HG03159 (cell line): Measurements from ENCODE around the gene SLC2A10.

Source experiments
- ATAC-seq: cut with Tn5 transposase; IDR thresholded peaks from one replicate; pipeline ENCODE4 v1.9.1; 2021; ENCODE audit warnings: mild to moderate bottlenecking, moderate library complexity; ENCODE audit not compliant: unreplicated experiment

The SLC2A10 gene

DNA sequence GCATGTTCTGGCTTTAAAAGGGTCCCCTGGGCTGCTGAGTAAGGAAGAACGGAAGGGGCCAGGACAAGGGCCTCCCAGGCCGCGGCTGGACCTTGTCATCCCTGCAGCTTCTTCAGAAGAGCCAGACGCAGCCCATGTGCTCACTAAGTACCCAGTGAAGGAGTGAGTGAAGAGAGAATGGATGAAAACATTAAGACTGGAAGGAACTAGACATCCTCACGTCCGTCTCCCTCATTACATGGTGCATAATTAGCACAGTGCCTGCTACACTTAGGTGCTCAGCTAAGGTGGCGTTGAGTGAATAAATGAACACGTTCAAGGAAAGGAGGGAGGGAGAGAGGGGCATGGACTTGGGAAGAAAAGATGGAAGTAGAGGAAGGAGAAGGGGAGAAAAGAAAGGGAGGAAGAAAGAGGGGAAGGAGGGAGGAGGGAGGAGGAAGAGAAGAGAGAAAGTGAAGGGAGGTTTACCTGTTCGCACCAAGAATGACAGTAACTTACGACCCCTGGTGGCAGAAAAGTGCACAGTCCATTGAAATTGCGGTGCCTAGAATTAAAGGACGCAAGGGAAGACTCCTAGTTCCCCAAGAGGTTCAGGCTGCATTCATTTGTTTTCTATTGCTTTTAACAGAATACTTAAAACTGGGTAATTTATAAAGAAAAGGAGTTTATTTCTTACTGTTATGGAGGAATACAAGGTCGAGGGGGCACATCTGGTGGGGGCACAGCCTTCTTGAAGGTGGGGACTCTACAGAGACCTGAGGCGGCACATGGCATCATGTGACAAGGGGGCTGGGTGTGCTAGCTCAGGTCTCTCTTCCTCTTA is 28.2 kb upstream of the SLC2A10 start:
- no peak for ATAC-seq

DNA sequence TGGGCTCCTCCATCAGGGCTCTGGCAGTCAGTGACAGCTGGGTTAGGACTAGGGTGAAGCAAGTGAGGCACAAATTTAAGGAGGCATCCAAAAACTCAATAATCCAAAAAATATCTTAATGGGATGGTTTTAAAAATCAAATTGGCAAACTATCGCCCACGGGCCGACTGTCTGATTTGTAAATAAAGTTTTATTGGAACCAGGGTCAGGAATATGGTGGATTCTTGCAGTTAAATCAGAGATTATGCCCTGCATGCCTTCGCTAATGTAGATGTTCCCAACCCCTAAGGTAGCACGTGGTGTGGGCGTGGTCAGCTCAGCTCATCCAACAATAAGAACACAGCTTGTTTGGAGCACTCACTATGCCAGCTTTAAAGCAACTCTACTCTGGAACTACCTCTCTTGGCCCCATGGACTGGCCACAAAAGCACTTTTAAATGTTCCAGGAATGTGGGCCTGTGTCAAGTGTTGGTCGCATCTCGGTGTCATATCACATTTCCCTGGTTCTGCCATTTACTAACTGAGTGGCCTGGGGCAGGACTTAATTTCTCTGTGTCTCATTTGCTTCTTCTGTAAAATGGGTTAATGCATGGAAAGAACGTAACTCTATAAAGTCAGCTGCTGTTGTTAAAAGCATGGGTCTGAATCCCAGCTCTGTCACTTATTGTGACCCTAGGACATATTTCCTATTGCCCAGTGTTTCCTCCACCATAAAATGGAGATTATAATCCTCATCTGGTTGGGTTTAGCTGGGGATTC is 27.2 kb upstream of the SLC2A10 start:
- ATAC-seq, result no peak

DNA sequence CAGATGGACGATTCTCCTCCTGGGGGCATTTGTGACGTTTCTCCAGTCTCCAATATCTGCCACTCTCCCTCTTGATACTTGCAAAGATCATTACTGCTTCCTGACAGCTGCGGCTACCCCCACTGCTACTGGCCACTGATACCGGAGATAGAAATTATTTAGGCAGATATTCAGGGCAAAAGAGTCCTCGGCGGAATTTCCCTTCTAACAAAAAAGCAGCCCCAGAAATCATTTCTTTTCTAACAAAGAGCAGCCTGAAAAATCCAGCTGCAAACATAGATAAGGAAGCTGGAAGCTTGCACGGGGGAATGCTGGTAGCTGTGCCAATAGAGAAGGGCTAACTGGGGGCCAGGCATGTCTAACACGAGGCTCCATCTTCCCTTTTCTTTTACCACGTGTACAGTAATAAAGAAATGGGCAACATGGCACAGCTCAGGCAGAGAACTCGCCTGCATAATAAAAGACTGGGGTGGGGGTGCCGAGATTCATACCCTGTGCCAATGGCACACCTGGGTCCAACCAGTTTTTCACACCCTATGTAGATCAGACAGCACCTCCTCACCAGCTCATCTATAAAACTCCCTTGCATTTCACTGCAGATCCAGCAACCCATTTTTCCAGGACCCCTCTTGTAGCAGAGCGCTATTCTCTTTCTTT is 26.3 kb upstream of the SLC2A10 start:
- no peak for ATAC-seq

DNA sequence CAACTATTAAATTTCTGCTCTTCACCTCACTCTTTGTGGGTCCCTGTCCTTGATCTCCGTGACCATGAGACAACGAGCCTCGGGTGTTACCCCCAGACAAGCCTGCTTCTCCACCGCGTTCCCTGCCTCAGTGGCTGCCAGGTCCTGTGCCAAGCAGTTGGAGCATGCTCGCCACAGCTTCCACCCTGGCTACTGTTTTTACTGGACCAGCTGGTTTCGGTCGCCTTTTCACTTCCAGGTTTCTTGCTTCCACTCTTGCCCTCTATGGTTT is 25.8 kb upstream of the SLC2A10 start:
- no peak for ATAC-seq

DNA sequence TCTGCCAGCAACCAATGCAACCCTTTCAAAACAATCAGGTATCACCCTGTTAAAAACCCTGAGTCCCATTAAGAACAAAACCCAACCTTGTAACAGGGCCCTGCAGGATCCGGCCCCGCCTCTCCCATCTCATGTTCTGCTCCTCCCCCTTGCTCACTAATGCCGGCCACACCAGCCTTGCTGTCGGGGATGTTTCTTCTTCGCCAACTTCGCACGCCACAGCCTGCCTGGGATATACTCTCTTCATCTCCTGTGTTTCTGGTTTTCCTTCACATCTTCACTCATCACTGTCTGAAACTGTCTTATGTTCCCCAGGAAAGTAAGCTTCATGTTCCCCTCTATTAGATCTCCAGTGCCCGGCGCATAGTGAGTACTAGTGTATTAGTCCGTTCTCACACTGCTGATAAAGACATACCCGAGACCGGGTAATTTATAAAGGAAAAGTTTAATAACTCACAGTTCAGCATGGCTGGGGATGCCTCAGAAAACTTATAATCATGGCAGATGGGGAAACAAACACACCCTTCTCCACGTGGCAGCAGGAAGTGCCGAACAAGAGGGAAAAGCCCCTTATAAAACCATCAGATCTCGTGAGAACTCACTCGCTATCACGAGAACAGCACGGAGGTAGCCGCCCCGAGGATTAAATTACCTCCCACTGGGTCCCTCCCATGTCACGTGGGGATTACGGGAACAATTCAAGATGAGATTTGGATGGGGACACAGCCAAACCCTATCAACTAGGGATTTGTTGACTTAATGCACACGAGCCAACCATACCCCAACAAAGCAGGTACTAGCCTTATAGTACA is 25.3 kb upstream of the SLC2A10 start:
- ATAC-seq, result no peak

DNA sequence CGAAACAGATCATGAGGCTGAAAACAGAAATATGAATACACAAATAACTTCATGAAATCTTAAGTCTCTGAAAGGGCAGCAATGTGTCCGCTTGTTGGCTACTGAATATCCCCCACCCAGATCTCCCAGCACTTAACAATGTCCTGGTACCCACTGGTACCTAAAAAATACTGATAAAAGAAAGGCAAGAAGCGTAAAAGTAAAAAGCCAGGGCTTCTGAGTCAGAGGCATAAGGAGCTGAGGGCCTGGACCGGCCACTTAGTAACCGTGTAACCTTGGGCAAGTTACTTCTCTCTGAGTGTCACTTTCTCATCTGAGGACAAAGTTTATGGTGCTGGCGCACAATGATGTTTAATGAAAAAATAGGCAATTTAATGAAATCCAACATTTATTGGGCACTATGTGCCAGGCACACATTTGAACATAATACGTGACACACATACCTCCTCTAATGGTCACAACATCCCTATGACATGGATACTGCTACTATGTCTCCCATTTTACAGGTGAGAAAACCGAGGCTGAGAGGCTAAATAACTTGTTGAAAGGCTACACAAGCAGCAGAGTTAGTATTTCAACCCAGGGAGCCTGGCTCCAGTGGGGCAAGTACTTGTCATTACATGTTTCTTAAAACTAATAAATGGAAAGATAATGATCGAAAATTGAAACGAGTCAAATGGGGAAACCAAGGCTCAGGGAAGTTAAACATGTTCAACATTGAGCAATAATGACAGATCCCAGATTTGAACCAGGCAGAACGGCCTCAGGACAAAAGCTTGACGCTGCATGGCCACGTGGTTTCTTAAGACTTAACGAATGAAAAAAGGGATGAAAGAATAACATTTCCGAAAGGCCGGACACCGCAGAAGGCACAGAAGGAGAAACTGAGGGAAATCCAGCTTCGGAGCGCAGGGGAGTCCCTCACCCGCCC is 21.0 kb upstream of the SLC2A10 start:
- no peak for ATAC-seq

DNA sequence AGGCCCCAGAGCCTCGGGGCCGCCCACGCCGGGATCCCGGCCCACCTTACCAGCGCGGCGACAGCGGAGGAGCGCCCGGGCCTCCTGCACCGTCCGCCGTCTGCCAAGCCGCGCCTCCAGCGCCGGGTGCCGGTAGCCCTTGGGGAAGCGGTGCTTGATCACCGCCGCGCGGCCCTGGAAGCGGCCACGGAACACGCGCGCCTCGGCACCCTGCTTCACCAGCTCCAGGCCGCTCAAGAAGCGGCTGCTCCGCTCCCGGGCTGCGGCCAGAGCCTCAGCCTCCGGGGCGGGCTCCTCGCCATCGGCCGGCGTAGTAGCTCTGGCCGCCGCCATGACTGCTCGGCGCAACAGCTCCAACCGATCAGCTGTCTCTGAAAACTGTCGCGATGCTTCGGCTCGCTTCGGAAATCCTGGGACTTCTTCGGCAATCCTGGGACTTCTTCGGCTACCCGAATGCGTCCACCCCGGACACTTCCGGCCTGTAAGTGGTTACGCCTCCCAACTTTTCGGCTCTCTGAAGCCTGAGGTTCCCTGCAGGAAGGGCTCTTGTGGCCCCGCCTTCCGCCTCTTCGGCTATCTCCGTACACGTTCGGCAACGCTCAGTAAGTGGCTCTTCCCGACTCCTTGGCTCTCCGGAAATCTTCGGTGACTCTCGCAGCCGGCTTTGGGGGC is 20.2 kb upstream of the SLC2A10 start, which contains the start of gene TP53RK:
TP53RK (minus strand) TSS at position 363 of the 672 bp plus-strand sequence; CDS start at position 333, 30 bp downstream.
- ATAC-seq, result peak; percentile 95

GRCh38 chr20:46689754-46690085 is 19.7 kb upstream of the SLC2A10 start:
- no peak for ATAC-seq

GRCh38 chr20:46690219-46691106 is 19.0 kb upstream of the SLC2A10 start:
- no peak for ATAC-seq

DNA sequence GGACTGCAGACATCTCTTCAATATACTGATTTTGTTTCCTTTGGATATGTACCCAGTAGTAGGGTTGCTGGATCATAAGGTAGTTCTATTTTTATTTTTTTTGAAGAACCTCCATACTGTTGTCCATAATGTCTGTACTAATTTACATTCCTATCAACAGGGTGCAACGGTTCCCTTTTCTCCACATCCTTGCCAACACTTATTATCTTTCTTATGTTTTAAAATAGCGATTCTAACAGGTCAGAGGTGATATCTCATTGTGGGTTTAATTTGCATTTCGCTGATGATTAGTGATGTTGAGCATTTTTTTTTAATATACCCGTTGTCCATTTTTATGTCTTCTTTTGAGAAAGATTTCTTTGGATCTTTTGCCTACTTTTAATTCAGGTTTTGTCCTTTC is 18.3 kb upstream of the SLC2A10 start:
- no peak for ATAC-seq

DNA sequence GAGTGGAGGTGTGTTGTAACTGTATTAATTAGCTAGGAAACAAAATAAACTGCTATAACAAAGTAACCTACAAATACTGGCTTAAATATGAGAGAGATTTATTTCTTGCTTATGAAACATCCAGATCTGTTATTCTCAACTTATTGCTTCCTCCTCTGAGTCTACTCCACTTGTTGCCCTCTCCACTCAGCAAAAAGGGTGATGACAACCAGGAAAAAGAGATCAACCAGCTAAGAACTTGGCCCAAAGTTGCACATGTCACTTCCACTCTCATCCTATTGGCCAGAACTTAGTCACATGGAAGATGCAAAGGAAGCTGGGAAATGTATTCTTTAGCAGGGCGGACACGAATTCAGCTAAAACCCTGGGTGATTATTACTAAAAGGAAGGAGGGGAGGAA is 15.0 kb upstream of the SLC2A10 start:
- ATAC-seq, result no peak

DNA sequence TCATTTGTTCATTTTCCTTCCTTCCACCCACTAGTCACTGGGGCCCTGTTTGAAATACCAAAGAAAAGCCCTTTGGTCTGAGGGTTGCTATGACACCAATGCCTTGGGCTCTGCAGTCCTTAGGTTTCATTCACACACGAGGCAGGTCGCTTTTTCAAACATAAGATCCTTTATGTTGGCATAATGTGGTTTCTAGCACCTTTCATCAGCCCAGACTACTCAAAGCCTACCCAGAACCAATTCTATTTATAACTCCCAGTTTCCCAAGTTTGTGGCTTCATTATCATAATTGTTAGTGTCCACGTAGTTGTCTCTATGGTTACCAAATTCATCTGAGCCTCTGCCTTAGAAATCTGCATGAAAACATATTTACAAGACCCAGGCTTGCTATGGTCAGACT is 13.6 kb upstream of the SLC2A10 start:
- ATAC-seq, result no peak

- no peak for ATAC-seq
Measured at GRCh38 chr20:46696791-46697279, 12.6 kb upstream of the SLC2A10 start.

DNA sequence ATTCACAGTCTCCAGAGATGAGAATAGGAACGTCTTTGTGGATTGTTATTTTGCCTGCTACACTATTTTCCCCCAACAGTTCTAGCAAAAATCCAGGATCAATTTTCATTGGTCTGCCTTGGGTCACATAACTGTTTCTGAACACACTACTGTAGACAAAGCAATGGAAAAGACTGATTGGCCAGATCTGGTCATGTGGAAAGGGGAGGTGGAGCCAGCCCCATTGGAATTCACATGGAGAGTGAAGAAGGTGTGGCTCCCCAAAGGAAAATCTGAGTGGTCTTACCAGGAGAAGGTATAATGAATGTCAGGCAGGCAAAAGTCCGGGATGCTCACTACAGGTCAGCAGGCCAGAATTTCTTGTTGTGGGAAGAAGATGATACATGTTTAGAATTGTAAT is 10.7 kb upstream of the SLC2A10 start:
- no peak for ATAC-seq

GRCh38 chr20:46699651-46700359 is 9.6 kb upstream of the SLC2A10 start:
- no peak for ATAC-seq

DNA sequence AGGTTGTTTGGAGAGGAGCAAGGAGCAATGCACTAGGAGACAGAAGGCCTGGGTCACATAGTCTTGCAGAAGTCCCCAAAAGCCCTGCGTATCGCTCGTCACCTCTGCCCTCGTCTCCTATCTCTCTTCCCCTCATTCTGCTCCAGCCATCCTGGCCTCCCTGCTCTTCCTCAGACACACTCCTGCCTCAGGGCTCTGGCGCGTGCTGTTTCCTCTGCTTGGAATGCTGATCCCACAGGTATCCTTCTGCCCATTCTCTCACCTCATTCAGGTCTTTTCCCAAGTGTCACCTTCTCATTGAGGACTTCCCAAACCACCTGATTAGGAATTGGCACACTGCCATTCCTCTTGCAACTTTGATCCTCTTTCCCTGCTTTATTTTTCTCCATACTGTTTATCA is 9.0 kb upstream of the SLC2A10 start:
- ATAC-seq, result no peak

DNA sequence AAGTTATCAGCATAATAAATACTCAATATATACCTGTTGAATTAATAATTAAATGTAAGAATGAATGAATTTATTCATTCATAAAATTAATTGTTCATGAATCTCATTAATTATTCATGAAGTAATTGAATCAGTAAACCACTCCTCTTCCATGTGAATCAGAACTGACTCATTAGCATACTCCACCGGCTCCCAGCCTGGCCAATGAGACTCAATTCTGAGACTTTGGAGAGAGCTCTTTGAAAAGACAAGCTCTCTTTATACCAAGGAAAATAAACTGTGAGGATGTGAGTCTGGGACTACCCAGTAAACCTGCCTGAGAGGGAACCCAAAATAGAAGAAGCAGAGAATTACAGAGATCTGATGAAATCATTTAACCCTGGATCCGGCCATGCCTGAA is 8.4 kb upstream of the SLC2A10 start:
- no peak for ATAC-seq

DNA sequence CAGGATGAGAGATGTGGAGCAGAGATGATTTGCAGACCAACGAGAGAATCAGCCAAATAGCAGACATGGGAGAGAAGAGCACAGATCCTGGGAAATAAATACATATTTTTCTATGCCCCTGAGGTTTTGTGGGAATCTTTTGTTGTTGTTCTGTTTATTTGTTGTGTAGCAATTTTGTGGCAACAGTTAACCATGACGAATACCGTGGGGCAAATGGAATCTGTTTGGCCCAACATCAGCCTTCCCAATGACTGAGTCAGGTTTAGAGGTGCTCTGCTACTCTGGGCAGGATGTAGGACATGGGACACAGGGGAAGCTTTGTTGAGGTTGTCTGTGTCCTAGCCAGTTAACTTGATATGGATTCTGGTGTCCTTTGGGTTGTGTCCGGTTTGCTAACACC is 7.9 kb upstream of the SLC2A10 start:
- ATAC-seq, result no peak
